AG04450 (cell line): ENCODE measurements around the gene FILIP1. TPM values are rescaled to one million over a fixed set of nuclear protein-coding genes. Genes with fewer than 3 reads are reported as not detected.

Source experiments
- CTCF ChIA-PET: fragments of 300-600, 350-600 bp; formaldehyde crosslinking; extraction: SDS; loops from one replicate; lab custom pipeline; 2022; ENCODE audit warnings: antibody characterized with exemption, inconsistent platforms; lab: Charles Lee
- POLR2A ChIA-PET: fragments of 350-600 bp; formaldehyde crosslinking; extraction: SDS; loops from one replicate; lab custom pipeline; 2021; ENCODE audit warnings: antibody characterized with exemption, inconsistent platforms; lab: Yijun Ruan, JAX
- DNase-seq: peaks from one replicate; pipeline ENCODE4 v3.0.0-alpha.2; 2011; ENCODE audit warnings: low read depth, low spot score
- H3K27ac ChIP-seq: one replicate; pipeline ENCODE4 v1.5.1; 2012; ENCODE audit warnings: low read depth, low read length, control low read depth
- H3K27me3 ChIP-seq: one replicate; pipeline ENCODE4 v1.6.0; 2012; ENCODE audit warnings: low read length; ENCODE audit not compliant: control insufficient read depth, insufficient read depth
- H3K4me3 ChIP-seq: 2 replicates; pipeline ENCODE4 v1.5.1; 2011; ENCODE audit warnings: mild to moderate bottlenecking, low read depth, low read length, control low read depth
- H3K9me3 ChIP-seq: 2 replicates; pipeline ENCODE4 v1.5.1; 2012; ENCODE audit warnings: low read length; ENCODE audit not compliant: control insufficient read depth, insufficient read depth
- polyA plus RNA-seq: library from polyadenylated mRNA; depleted of rRNA; stranded (reverse); fragments of >200 nt; gene quantifications from 2 replicates; pipeline ENCODE4 v1.2.3, GENCODE V29; 2011
- TF ChIP-seq, protein P1 (sequence below): IDR thresholded peaks from 2 replicates; pipeline ENCODE4 v1.5.1; 2011; ENCODE audit warnings: low read depth, low read length, control low read depth, inconsistent platforms

FILIP1 gene
- polyA plus RNA-seq, 1 experiment: 0.12 TPM

DNA sequence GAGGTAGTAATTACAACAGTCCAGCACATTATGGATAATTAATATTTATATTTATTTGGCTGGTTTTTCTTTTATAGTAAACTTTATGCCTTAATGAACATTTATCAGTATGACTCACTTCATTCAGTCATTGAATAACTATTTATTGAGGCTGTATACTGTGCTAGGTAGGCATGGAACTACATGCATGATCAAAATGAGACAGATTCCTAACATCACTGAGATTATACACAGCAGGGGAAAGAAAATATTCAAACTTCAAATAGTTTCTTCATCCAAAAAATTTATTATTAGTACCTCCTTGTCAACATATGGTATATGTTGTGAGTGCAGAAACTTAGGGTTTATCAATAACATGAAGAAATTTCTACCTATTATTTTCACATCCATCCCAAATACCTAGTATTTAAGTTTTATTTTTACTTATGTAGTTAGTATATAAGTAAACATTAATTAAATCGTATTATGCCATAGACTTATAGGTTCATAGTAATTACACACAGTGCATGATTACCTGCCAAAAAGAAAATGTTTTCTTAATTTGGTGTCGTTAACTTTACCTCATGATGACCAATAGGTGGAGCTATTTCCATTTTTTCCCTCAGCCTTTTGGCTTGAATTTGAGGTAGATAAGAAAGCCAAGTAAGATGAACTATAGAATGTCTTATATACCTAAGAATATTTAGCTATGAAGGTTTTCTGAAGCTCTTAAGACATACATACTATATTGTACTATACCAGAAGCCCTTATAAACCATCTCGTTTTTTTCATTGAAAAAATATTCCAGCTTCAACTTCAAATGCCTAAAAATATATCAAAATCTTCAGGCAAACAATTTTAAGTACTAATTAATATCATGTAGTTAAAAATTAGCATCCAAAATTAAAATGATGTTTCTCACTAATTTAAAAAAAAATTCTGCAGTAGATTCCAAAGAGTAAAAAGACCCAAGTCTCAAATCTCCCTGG, 196.5 kb downstream of the FILIP1 start:
- ChIA-PET CTCF (interaction anchor here (0.5 to 3.0 kb wide), 38 partner anchors 8 to 255 kb away, joined by 3 to 47 read pairs (median 4); partner anchors contain the start of gene TMEM30A), POLR2A (interaction anchor here (1.1 kb wide), 1 partner anchor 228 kb away, joined by 9 read pairs; no protein-coding TSS in a partner anchor)
- TF ChIP-seq, protein P1, sequence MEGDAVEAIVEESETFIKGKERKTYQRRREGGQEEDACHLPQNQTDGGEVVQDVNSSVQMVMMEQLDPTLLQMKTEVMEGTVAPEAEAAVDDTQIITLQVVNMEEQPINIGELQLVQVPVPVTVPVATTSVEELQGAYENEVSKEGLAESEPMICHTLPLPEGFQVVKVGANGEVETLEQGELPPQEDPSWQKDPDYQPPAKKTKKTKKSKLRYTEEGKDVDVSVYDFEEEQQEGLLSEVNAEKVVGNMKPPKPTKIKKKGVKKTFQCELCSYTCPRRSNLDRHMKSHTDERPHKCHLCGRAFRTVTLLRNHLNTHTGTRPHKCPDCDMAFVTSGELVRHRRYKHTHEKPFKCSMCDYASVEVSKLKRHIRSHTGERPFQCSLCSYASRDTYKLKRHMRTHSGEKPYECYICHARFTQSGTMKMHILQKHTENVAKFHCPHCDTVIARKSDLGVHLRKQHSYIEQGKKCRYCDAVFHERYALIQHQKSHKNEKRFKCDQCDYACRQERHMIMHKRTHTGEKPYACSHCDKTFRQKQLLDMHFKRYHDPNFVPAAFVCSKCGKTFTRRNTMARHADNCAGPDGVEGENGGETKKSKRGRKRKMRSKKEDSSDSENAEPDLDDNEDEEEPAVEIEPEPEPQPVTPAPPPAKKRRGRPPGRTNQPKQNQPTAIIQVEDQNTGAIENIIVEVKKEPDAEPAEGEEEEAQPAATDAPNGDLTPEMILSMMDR: peak; percentile 73
- no peak overlapping the region for H3K4me3 ChIP-seq
- no peaks in the 10 kb centered on the region for H3K27me3 ChIP-seq
- no peak for DNase-seq
- H3K9me3 ChIP-seq: no peaks in the 10 kb centered on the region
- no peak overlapping the region for H3K27ac ChIP-seq

DNA sequence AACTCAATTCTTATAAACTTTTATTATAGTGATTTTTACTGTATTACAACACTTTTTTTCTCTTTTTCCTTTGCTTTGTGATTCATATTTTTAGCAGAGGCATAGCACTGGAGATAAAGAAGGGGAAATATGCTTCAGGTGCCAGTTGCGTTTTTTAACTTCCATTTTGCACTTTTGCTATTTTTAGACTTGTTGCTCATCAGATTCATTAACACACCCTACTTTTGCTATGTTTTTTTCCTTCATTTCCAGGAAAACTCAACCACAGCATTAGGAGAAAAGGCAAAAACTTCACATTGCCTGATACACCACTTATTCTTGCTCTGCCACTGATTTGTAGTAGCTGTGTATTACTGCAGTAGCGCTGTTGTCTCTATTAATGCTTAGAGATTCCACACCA, 201.0 kb downstream of the FILIP1 start:
- POLR2A ChIA-PET: no interaction called here
- H3K4me3 ChIP-seq: no peak overlapping the region
- no peaks in the 10 kb centered on the region for H3K9me3 ChIP-seq
- CTCF ChIA-PET: interaction anchor here (1.4 kb wide), 1 partner anchor 234 kb away, joined by 4 read pairs; no protein-coding TSS in a partner anchor
- no peaks in the 10 kb centered on the region for H3K27me3 ChIP-seq
- H3K27ac ChIP-seq: no peak overlapping the region
- DNase-seq: no peak
- TF ChIP-seq, protein P1: no peak

DNA sequence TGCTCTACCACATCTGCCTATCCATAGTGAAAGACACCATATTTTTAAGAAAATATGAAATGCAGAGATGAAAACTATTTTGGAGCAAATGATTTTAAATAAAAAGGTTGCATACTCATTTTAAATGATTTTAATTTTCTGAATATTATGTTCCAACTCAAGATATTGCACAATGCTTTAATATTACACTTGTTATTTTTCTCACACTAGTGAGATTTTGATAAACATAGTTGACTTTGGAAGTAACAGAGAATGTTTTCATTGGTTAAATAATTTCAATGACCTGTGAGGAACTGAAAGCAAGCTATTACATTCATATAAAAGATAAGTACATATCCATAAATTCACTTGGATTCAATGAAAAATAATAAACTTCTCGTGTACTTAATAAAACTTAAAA, 201.9 kb downstream of the FILIP1 start:
- H3K9me3 ChIP-seq: no peaks in the 10 kb centered on the region
- no peak overlapping the region for H3K27ac ChIP-seq
- H3K4me3 ChIP-seq: no peak overlapping the region
- POLR2A ChIA-PET: no interaction called here
- no peaks in the 10 kb centered on the region for H3K27me3 ChIP-seq
- no peak for DNase-seq
- CTCF ChIA-PET: interaction anchor here (1.4 kb wide), 1 partner anchor 235 kb away, joined by 4 read pairs; no protein-coding TSS in a partner anchor
- TF ChIP-seq, protein P1: no peak

DNA sequence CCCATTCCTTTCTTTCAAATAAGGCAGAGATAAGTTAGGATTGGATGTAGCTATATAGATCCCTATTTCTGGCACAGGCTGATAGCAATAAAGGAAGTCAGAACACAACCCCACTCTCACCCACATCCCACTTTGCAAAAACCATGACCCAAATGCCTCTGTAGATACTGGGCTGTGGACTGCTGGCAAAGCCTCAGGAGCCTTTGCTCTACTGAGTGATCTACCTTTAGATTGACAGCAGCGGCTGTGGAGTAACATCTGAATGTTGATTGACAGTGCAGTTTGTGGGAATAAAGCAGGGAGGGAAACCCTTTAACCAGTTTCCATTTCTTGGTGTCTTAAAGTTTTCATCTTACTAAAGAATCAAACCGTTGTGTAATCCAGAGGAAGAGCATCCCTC, 202.3 kb downstream of the FILIP1 start:
- H3K9me3 ChIP-seq: no peaks in the 10 kb centered on the region
- H3K27ac ChIP-seq: no peak overlapping the region
- DNase-seq: no peak
- no peak overlapping the region for H3K4me3 ChIP-seq
- TF ChIP-seq, protein P1: no peak
- no peaks in the 10 kb centered on the region for H3K27me3 ChIP-seq
- CTCF ChIA-PET: interaction anchor here (1.4 kb wide), 1 partner anchor 236 kb away, joined by 4 read pairs; no protein-coding TSS in a partner anchor
- POLR2A ChIA-PET: no interaction called here
